Measurements from ENCODE around the gene SLC12A4. TPM values are rescaled to one million over a fixed set of nuclear protein-coding genes. Genes with fewer than 3 reads are reported as not detected.
A peak's percentile ranks its signal among the peaks of the same experiment; 100 is the strongest.

Gene SLC12A4
- total and polyA plus RNA-seq, 2 of the 13 experiments (the other 11 are each of a cell fraction or from before 2014, with no cell fraction given): 65.1 to 84.3 TPM

GRCh38 chr16:67893743-67894399, 74.6 kb downstream of the SLC12A4 start (continued):
- TF ChIP-seq CC2D1A (CRISPR knock-in tag; IDR thresholded peaks at IDR 0.05): no peak
- TF ChIP-seq TFDP2 (CRISPR knock-in tag; IDR thresholded peaks at IDR 0.05): no peak
- TF ChIP-seq CHCHD3 (CRISPR knock-in tag; IDR thresholded peaks at IDR 0.05): 0 out of 2 replicates have a peak, but pooled peaks have one; percentile 5
- no peak for TF ChIP-seq SUZ12 (IDR thresholded peaks at IDR 0.05; ENCODE audit: low read depth, low read length)
- TF ChIP-seq, protein P1, sequence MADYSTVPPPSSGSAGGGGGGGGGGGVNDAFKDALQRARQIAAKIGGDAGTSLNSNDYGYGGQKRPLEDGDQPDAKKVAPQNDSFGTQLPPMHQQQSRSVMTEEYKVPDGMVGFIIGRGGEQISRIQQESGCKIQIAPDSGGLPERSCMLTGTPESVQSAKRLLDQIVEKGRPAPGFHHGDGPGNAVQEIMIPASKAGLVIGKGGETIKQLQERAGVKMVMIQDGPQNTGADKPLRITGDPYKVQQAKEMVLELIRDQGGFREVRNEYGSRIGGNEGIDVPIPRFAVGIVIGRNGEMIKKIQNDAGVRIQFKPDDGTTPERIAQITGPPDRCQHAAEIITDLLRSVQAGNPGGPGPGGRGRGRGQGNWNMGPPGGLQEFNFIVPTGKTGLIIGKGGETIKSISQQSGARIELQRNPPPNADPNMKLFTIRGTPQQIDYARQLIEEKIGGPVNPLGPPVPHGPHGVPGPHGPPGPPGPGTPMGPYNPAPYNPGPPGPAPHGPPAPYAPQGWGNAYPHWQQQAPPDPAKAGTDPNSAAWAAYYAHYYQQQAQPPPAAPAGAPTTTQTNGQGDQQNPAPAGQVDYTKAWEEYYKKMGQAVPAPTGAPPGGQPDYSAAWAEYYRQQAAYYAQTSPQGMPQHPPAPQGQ (CRISPR knock-in tag; IDR thresholded peaks at IDR 0.05; ENCODE audit: borderline replicate concordance): no peak; the same call in 1 of the 2 replicates
- TF ChIP-seq TEAD3 (CRISPR knock-in tag; optimal IDR thresholded peaks at IDR 0.05; ENCODE audit: borderline replicate concordance): no peak
- TF ChIP-seq SIN3A (IDR thresholded peaks at IDR 0.05; ENCODE audit: borderline replicate concordance, low read depth, low read length): no peak
- no peak for TF ChIP-seq SP4 (CRISPR knock-in tag; IDR thresholded peaks at IDR 0.05)
- no peak for TF ChIP-seq ZNF790 (CRISPR knock-in tag; IDR thresholded peaks at IDR 0.05; ENCODE audit: borderline replicate concordance)
- TF ChIP-seq ESRRA (CRISPR knock-in tag; IDR thresholded peaks at IDR 0.05; ENCODE audit: low read depth): no peak
- no peak for TF ChIP-seq ZNF383 (CRISPR knock-in tag; IDR thresholded peaks at IDR 0.05; ENCODE audit: borderline replicate concordance)
- no peak for TF ChIP-seq MTF2 (CRISPR knock-in tag; IDR thresholded peaks at IDR 0.05; ENCODE audit: borderline replicate concordance)
- no peak for TF ChIP-seq ZNF281 (CRISPR knock-in tag; IDR thresholded peaks at IDR 0.05; ENCODE audit: borderline replicate concordance)
- TF ChIP-seq PHB2 (IDR thresholded peaks at IDR 0.05; ENCODE audit: partially characterized antibody): no peak
- TF ChIP-seq ATAD3A (CRISPR knock-in tag; IDR thresholded peaks at IDR 0.05): no peak
- TF ChIP-seq SNAPC5 (CRISPR knock-in tag; IDR thresholded peaks at IDR 0.05; ENCODE audit: borderline replicate concordance): 0 out of 2 replicates have a peak, but pooled peaks have one; percentile 6
- no peak for TF ChIP-seq ZKSCAN5 (CRISPR knock-in tag; IDR thresholded peaks at IDR 0.05)
- no peak for TF ChIP-seq ZNF441 (CRISPR knock-in tag; IDR thresholded peaks at IDR 0.05; ENCODE audit: borderline replicate concordance)
- no peak for TF ChIP-seq MBNL3 (CRISPR knock-in tag; conservative IDR thresholded peaks at IDR 0.05)
- TF ChIP-seq, protein P2, sequence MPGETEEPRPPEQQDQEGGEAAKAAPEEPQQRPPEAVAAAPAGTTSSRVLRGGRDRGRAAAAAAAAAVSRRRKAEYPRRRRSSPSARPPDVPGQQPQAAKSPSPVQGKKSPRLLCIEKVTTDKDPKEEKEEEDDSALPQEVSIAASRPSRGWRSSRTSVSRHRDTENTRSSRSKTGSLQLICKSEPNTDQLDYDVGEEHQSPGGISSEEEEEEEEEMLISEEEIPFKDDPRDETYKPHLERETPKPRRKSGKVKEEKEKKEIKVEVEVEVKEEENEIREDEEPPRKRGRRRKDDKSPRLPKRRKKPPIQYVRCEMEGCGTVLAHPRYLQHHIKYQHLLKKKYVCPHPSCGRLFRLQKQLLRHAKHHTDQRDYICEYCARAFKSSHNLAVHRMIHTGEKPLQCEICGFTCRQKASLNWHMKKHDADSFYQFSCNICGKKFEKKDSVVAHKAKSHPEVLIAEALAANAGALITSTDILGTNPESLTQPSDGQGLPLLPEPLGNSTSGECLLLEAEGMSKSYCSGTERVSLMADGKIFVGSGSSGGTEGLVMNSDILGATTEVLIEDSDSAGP (CRISPR knock-in tag; IDR thresholded peaks at IDR 0.05; ENCODE audit: borderline replicate concordance): no peak; the same call in 1 of the 2 replicates
